KOPT-K1 (cell line): ENCODE data around the gene MYO3B.
"Not testable (repeated sequence)": the region's sequence is repeated elsewhere in the genome, so short reads cannot be mapped to it uniquely, and the experiment has no call there.

Experiments used
- H3K27ac ChIP-seq: fragments of 200-600 bp; sonication (generic); 2 replicates; pipeline ENCODE4 v1.5.1; 2016; ENCODE audit warnings: antibody characterized with exemption, mild to moderate bottlenecking, low read depth, low read length; ENCODE audit not compliant: poor library complexity, severe bottlenecking
- H3K36me3 ChIP-seq: fragments of 200-600 bp; sonication (generic); 2 replicates; pipeline ENCODE4 v1.5.1; 2017; ENCODE audit warnings: antibody characterized with exemption, mild to moderate bottlenecking, low read length, moderate library complexity; ENCODE audit not compliant: insufficient read depth
- H3K9me3 ChIP-seq: fragments of 200-600 bp; sonication (generic); 2 replicates; pipeline ENCODE4 v1.5.1; 2017; ENCODE audit warnings: antibody characterized with exemption, low read length, mild to moderate bottlenecking; ENCODE audit not compliant: insufficient read depth, poor library complexity, severe bottlenecking

The MYO3B gene

DNA sequence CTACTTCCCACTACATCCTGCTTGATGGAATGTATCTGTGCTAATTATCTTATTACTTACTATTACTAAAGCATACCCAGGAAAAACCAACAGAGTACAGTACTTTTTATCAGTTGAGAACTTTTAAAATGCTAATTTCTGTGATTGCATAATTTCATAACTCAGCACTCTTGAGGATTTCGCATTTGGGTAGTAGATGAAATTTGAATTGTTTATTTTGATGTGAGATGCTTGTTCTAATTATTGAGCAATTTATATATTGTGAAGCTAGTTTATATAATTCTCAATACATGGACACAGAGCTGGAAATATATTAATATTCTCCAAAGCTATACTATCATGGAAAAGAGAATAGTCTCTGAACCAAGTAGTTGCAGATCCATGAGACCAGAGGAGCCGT lies 432.7 kb downstream of the MYO3B start:
- Histone ChIP-seq H3K27ac (no peak overlapping the region), H3K36me3 (no peaks in the 10 kb centered on the region), H3K9me3 (peaks cover 8% of the 10 kb centered on the region)

- not testable (repeated sequence) for H3K36me3 ChIP-seq
- peaks cover 27% of the 10 kb centered on the region for H3K9me3 ChIP-seq
Observed at GRCh38 chr2:170618948-170619347, 441.0 kb downstream of the MYO3B start.

GRCh38 chr2:170635094-170635493 lies 457.1 kb downstream of the MYO3B start:
- H3K27ac ChIP-seq, H3K36me3 ChIP-seq, H3K9me3 ChIP-seq: not testable (repeated sequence)

More at GRCh38 chr2:170618948-170619347, 441.0 kb downstream of the MYO3B start:
- not testable (repeated sequence) for H3K27ac ChIP-seq

GRCh38 chr2:170639635-170640034 lies 461.7 kb downstream of the MYO3B start:
- Histone ChIP-seq H3K9me3 (no peaks in the 10 kb centered on the region), H3K36me3 (no peaks in the 10 kb centered on the region), H3K27ac (no peak overlapping the region)

DNA sequence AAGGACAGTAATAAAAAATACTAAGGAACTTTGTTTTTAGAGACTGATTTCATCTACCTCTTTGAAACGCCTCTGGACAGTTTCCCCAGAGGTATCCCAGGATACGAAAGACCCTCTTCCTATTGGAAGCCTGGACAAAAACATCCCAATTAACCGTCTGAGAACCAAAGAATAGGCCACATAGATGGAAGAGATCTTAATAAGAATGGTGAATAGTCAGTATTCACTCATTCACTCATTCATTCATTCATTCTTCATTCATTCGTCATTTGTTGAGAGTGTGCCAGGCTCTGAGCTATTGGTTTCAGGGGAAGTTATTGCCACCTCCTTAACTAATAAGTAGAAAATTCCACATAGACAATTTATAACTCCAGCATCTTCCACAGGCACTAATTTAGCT lies 464.0 kb downstream of the MYO3B start:
- no peaks in the 10 kb centered on the region for H3K36me3 ChIP-seq
- H3K27ac ChIP-seq = no peak overlapping the region
- H3K9me3 ChIP-seq = no peaks in the 10 kb centered on the region

DNA sequence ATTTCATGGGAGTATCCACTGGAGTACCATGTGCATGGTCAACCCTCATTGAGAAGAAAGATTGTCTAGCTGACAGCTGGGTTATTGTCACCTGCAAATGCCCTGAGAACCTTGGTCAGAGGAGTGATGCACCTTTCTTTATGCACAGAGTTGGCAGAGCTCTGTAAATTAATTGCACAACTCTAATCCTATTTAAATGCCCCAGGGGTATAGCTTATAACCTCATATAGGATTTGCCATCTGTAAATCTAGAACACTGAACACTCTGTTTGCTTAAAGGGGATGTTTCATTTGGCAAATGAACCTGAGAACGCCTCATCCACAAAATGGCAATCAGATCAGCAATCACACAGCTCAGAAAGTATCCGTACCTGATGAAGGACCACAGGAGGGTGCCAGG lies 465.4 kb downstream of the MYO3B start:
- Histone ChIP-seq H3K36me3 (no peaks in the 10 kb centered on the region), H3K27ac (no peak overlapping the region), H3K9me3 (no peaks in the 10 kb centered on the region)

GRCh38 chr2:170647741-170648436 lies 469.9 kb downstream of the MYO3B start:
- no peaks in the 10 kb centered on the region for H3K9me3 ChIP-seq
- H3K36me3 ChIP-seq = no peaks in the 10 kb centered on the region
- no peak overlapping the region for H3K27ac ChIP-seq

DNA sequence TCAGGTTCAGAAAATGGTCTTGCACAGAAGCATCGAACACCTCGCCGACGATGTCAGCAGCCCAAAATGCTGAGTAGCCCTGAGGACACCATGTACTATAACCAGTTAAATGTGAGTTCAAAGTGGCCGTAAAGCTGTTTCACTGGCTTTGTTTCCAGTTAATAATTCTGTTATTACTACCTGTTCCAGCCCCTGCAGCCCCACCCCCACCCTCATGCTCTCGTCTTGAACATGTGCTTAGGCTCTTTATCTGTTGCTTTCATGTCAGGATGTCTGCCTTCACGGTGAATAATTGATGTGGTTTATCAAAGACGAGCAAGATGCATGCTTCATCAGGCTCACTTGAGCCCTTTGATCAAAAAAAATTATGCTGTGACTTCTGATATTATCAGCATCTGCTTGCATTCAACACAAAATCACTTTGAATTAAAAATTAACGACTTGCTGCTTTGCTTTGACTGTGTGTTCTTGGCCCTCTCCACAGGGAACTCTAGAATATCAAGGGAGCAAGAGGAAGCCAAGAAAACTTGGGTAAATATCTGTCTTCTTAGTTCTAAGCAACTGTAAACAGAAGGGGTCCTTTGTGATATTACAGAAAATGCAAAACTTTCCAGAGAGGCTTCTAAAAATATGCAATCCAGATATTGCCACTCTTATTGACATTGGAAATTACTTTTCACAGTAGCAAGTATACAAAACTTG lies 473.8 kb downstream of the MYO3B start:
- H3K36me3 ChIP-seq = no peaks in the 10 kb centered on the region
- no peaks in the 10 kb centered on the region for H3K9me3 ChIP-seq

DNA sequence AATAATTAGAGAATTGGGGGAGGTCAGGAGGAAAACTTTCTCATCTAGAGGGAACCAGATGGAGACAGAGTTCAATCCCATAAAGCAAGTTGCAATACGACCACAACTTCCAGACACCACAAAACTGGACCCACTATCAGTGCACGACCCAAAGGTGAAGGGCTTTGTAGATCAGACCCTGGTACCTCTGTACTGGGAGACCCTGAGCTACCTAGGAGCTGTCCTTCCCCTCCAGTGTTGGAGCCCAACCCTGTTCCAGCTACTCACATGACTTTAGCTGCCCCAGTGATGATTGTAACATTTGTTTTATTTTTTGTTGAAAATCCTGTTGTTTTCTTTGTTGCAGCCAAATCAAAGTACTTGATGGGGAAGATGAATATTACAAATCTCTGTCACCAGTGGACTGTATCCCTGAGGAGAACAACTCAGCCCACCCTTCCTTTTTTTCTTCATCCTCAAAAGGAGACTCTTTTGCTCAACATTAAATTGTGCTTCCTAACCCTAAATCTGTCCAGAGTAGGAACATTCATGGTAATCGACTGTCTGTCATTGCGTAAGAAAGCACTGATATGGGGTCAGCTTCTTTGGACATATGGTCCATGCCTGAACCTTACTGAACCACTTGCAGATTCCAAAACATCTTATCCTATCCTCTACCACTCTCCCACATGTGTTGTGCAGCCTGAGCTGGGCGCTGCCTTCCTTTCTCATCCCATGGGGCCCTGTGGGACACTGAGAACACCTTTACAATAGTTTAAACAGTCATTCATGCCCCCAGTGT lies 474.9 kb downstream of the MYO3B start:
- no peak overlapping the region for H3K27ac ChIP-seq
- H3K36me3 ChIP-seq = no peaks in the 10 kb centered on the region
- no peaks in the 10 kb centered on the region for H3K9me3 ChIP-seq

More for the DNA sequence above, 473.8 kb downstream of the MYO3B start:
- peak overlapping the region; percentile 54 for H3K27ac ChIP-seq

DNA sequence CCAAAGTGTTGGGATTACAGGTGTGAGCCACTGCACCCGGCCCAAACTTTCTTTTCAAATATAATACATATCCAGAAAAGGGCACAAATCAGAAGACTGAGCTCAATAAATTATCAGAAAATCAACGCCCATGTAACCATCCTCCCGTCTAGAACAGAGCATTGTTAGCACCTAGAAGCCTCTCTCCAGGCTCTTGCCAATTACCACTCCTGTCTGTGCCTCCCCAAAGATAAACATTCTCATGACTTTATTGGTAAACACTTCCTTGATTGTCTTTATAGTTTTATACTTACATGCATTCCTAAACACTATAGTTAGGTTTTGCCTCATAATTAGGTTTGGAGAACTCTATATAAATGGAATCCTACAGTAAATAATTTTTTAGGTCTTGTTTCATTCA lies 478.7 kb downstream of the MYO3B start:
- Histone ChIP-seq H3K36me3 (no peaks in the 10 kb centered on the region), H3K27ac (no peak overlapping the region), H3K9me3 (no peaks in the 10 kb centered on the region)

DNA sequence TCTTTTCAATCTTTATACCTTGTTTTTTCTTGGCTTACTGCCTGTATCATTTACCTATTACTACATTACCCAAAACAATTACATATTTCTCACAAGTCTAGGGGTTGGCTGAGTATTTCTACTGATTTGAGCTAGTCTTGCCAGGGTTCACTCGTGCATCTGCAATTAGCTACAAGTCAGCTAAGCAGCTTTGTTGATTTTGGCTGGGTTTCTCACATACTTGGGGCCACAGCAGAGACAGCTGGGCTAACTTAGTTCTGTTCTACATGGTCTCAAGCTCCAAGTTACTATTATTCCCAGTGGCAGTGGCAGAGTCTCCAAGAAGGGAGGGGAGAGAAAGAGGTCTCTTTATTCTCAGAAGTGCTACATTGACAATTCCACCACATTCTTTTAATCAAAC lies 482.5 kb downstream of the MYO3B start:
- H3K9me3 ChIP-seq = no peaks in the 10 kb centered on the region
- no peak overlapping the region for H3K27ac ChIP-seq

GRCh38 chr2:170665743-170666142 lies 487.8 kb downstream of the MYO3B start:
- Histone ChIP-seq H3K27ac (no peak overlapping the region), H3K9me3 (no peaks in the 10 kb centered on the region), H3K36me3 (no peaks in the 10 kb centered on the region)

More for the DNA sequence above, 482.5 kb downstream of the MYO3B start:
- no peaks in the 10 kb centered on the region for H3K36me3 ChIP-seq

DNA sequence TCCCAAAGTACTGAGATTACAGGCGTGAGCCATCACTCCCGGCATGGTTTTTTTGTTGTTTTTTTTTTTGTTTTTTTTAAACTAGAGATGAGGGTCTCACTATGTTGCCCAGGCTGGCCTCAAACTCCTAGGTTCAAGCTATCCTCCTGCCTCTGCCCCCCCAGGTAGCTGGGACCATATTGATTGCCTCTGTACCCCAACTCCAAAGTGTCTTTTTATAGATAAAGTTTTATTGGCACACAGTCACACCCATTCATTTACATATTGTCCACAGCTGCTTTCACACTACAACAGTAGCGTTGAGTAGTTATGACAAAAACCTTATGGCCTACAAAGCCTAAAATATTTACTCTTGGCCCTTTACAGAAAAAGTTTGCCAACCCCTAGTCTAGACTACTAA lies 492.0 kb downstream of the MYO3B start:
- no peak overlapping the region for H3K27ac ChIP-seq
- H3K9me3 ChIP-seq = no peaks in the 10 kb centered on the region
- no peaks in the 10 kb centered on the region for H3K36me3 ChIP-seq

GRCh38 chr2:170670651-170671050 lies 492.7 kb downstream of the MYO3B start:
- no peak overlapping the region for H3K27ac ChIP-seq
- H3K9me3 ChIP-seq = no peaks in the 10 kb centered on the region
- no peaks in the 10 kb centered on the region for H3K36me3 ChIP-seq

GRCh38 chr2:170671079-170671478 lies 493.1 kb downstream of the MYO3B start:
- Histone ChIP-seq H3K36me3 (no peaks in the 10 kb centered on the region), H3K27ac (no peak overlapping the region), H3K9me3 (no peaks in the 10 kb centered on the region)
